ENCODE results near the gene PRRG4.

The PRRG4 gene

GRCh38 chr11:32894921-32895320, 65.2 kb downstream of the PRRG4 start:
- Histone ChIP-seq H3K36me3 (ENCODE audit: insufficient read depth, low read length) (no peaks in the 10 kb centered on the region), H3K9me3 (ENCODE audit: control insufficient read depth, insufficient read depth, low read length) (no peaks in the 10 kb centered on the region; the same call in 1 of the 2 replicates), H3K9ac (ENCODE audit: low read depth, low read length) (peak overlapping the region; percentile 96), H3K4me1 (ENCODE audit: insufficient read depth, low read length) (peaks cover 9% of the 10 kb centered on the region; the same call in 1 of the 2 replicates)

GRCh38 chr11:32895471-32895870, 65.7 kb downstream of the PRRG4 start:
- no peaks in the 10 kb centered on the region for H3K36me3 ChIP-seq (ENCODE audit: insufficient read depth, low read length)
- no peaks in the 10 kb centered on the region for H3K9me3 ChIP-seq (ENCODE audit: control insufficient read depth, insufficient read depth, low read length)
- H3K4me1 ChIP-seq (ENCODE audit: insufficient read depth, low read length) = peaks cover 6% of the 10 kb centered on the region; the same call in 1 of the 2 replicates
- H3K9ac ChIP-seq (ENCODE audit: low read depth, low read length) = no peak overlapping the region

GRCh38 chr11:32897103-32897502, 67.4 kb downstream of the PRRG4 start:
- H3K4me1 ChIP-seq (ENCODE audit: insufficient read depth, low read length) = peaks cover 8% of the 10 kb centered on the region; the same call in 1 of the 2 replicates
- H3K9me3 ChIP-seq (ENCODE audit: control insufficient read depth, insufficient read depth, low read length) = no peaks in the 10 kb centered on the region
- no peaks in the 10 kb centered on the region for H3K36me3 ChIP-seq (ENCODE audit: insufficient read depth, low read length)

GRCh38 chr11:32899438-32899837, 69.7 kb downstream of the PRRG4 start:
- H3K4me1 ChIP-seq (ENCODE audit: insufficient read depth, low read length) = peaks cover 13% of the 10 kb centered on the region; the same call in 1 of the 2 replicates
- H3K9me3 ChIP-seq (ENCODE audit: control insufficient read depth, insufficient read depth, low read length) = no peaks in the 10 kb centered on the region
- H3K36me3 ChIP-seq (ENCODE audit: insufficient read depth, low read length) = peaks cover 2% of the 10 kb centered on the region; the same call in 1 of the 2 replicates
- no peak overlapping the region for H3K9ac ChIP-seq (ENCODE audit: low read depth, low read length)

More at GRCh38 chr11:32897103-32897502, 67.4 kb downstream of the PRRG4 start:
- no peak overlapping the region for H3K9ac ChIP-seq (ENCODE audit: low read depth, low read length)

- H3K9ac ChIP-seq (ENCODE audit: low read depth, low read length) = no peak overlapping the region
- H3K9me3 ChIP-seq (ENCODE audit: control insufficient read depth, insufficient read depth, low read length) = no peaks in the 10 kb centered on the region
- H3K36me3 ChIP-seq (ENCODE audit: insufficient read depth, low read length) = peaks cover 2% of the 10 kb centered on the region; the same call in 1 of the 2 replicates
- peaks cover 12% of the 10 kb centered on the region; the same call in 1 of the 2 replicates for H3K4me1 ChIP-seq (ENCODE audit: insufficient read depth, low read length)
Observed at GRCh38 chr11:32902089-32902665, 72.5 kb downstream of the PRRG4 start.

- peaks cover 8% of the 10 kb centered on the region; the same call in 1 of the 2 replicates for H3K4me1 ChIP-seq (ENCODE audit: insufficient read depth, low read length)
- H3K36me3 ChIP-seq (ENCODE audit: insufficient read depth, low read length) = peaks cover 2% of the 10 kb centered on the region; the same call in 1 of the 2 replicates
- no peaks in the 10 kb centered on the region for H3K9me3 ChIP-seq (ENCODE audit: control insufficient read depth, insufficient read depth, low read length)
- H3K9ac ChIP-seq (ENCODE audit: low read depth, low read length) = no peak overlapping the region
Observed at GRCh38 chr11:32905028-32905667, 75.4 kb downstream of the PRRG4 start.

All from ES-I3 (cell line).